ENCODE results near the gene TMCO4. TPM values are rescaled to one million over a fixed set of nuclear protein-coding genes. Genes with fewer than 3 reads are reported as not detected.

The TMCO4 gene
- total and polyA plus RNA-seq, 2 donors (not counting 3 experiments of a cell fraction or from before 2014, with no cell fraction given): 7.6 to 10.3 TPM

GRCh38 chr1:19814681-19815503 lies 15.2 kb upstream of the TMCO4 start, which contains the start of gene RNF186:
Gene RNF186 (minus strand): TSS chr1:19815283. CDS start chr1:19815101, 182 bp downstream.
- Histone ChIP-seq H3K79me2 (ENCODE audit: control insufficient read depth, insufficient read depth, low read length) (no peaks in the 10 kb centered on the region), H3K36me3 (ENCODE audit: control insufficient read depth in 2 of 2, extremely low read depth in 1 of 2, insufficient read depth in 2 of 2, low read length in 2 of 2) (no peaks in the 10 kb centered on the region), H3K27ac (ENCODE audit: insufficient read depth, low read depth, low read length) (no peak within 1 kb of the TSS), H3K9me1 (replicated peaks; ENCODE audit: control insufficient read depth, extremely low read depth, insufficient read depth, low read length) (no peaks in the 10 kb centered on the region), H3K4me1 (ENCODE audit: control insufficient read depth, extremely low read depth, insufficient read depth, low read length) (no peaks in the 10 kb centered on the region), H2AFZ (ENCODE audit: low read depth, low read length) (no peak within 1 kb of the TSS), H3K4me2 (ENCODE audit: insufficient read depth, low read length) (no peak within 1 kb of the TSS), H3K9ac (replicated peaks; ENCODE audit: extremely low read depth, insufficient read depth, low read length) (no peak within 1 kb of the TSS), H3K4me3 (replicated peaks in 1 of 3; ENCODE audit: insufficient read depth in 1 of 3, low read depth in 1 of 3, low read length in 3 of 3) (no peak within 1 kb of the TSS), H3K9me3 (replicated peaks; ENCODE audit: control insufficient read depth, insufficient read depth, low read length) (no peaks in the 10 kb centered on the region), H4K20me1 (replicated peaks; ENCODE audit: control insufficient read depth, extremely low read depth, insufficient read depth, low read length) (no peaks in the 10 kb centered on the region), H3K27me3 (ENCODE audit: control insufficient read depth in 2 of 2, insufficient read depth in 2 of 2, low read length in 2 of 2) (no peaks in the 10 kb centered on the region)
- FAIRE-seq: no peak
- BruUV-seq (replicated peaks): no TSS peak
- no peak for DNase-seq (ENCODE audit: low read depth, low spot score)
- dilution Hi-C loops (cut with MboI; ENCODE audit: extremely low pct_ligation_motif_present, low sequenced_read_pairs): no loop called here
- intact Hi-C loops (cut with micrococcal nuclease): no loop called here
- CTCF ChIA-PET: interaction anchor here (0.8 to 1.3 kb wide), 2 partner anchors 8 to 99 kb away, joined by 3 to 5 read pairs; no protein-coding TSS in a partner anchor
- no peak for TF ChIP-seq MAX (IDR thresholded peaks at IDR 0.05; ENCODE audit: insufficient read depth, insufficient read length)
- no peak for TF ChIP-seq JUN (IDR thresholded peaks at IDR 0.05; ENCODE audit: borderline replicate concordance, insufficient read depth, insufficient read length, low read depth)
- TF ChIP-seq POLR2A (IDR thresholded peaks at IDR 0.05; ENCODE audit: low read depth, low read length): no peak
- no peak for TF ChIP-seq GATA2 (IDR thresholded peaks at IDR 0.05; ENCODE audit: insufficient read depth, insufficient read length, low read depth, low read length)
- TF ChIP-seq EZH2 (IDR thresholded peaks at IDR 0.05; ENCODE audit: borderline replicate concordance, low read depth, low read length, severe bottlenecking): no peak
- TF ChIP-seq FOS (IDR thresholded peaks at IDR 0.05; ENCODE audit: borderline replicate concordance, insufficient read depth, low read length): no peak
- no peak for TF ChIP-seq POLR2AphosphoS5 (IDR thresholded peaks at IDR 0.05; ENCODE audit: insufficient read depth, low read depth, low read length)
- TF ChIP-seq MYC (IDR thresholded peaks at IDR 0.05; ENCODE audit: low read depth, low read length): no peak
- no peak for TF ChIP-seq CTCF (IDR thresholded peaks at IDR 0.05; ENCODE audit: extremely low read depth in 1 of 2, insufficient read depth in 1 of 2, low read depth in 1 of 2, low read length in 2 of 2)
- POLR2A ChIA-PET: no interaction called here
